Activated T-cell treated with anti-CD3 and anti-CD28 coated beads for 1 hour (primary cell): ENCODE measurements around the gene PPP1CB.

Source experiments
- DNase-seq: peaks from one replicate; pipeline ENCODE4 v3.0.0-alpha.2; 2020; ENCODE audit warnings: low read depth

Gene PPP1CB

GRCh38 chr2:28745225-28745624, 6.4 kb upstream of the PPP1CB start:
- DNase-seq = no peak

- DNase-seq = no peak
Observed at GRCh38 chr2:28745876-28746275, 5.8 kb upstream of the PPP1CB start.

- DNase-seq = no peak
Observed at GRCh38 chr2:28746429-28747111, 5.1 kb upstream of the PPP1CB start.

- DNase-seq = no peak
Observed at GRCh38 chr2:28747714-28748113, 3.9 kb upstream of the PPP1CB start.

GRCh38 chr2:28748176-28748575, 3.5 kb upstream of the PPP1CB start:
- DNase-seq = no peak

DNA sequence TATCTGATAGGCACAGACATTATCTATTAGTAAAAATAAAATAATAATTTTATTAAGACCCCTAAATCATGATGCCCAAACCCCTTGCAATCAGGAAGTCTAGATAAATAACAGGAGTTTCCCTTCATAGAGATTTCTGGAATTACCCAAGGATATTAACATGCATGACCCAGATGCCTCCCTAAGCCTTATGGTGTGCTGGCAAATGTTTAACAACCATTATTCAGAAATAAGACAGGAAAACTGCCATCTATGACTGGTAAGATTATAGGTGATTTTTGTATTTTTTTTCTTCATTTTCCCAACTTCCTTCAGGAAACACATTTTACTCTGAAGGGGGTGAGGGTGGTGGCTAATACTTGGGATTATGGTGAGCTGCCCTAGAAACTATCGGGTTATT, 2.7 kb upstream of the PPP1CB start:
- DNase-seq = no peak

- DNase-seq = no peak
Observed at GRCh38 chr2:28749526-28749925, 2.1 kb upstream of the PPP1CB start.

DNA sequence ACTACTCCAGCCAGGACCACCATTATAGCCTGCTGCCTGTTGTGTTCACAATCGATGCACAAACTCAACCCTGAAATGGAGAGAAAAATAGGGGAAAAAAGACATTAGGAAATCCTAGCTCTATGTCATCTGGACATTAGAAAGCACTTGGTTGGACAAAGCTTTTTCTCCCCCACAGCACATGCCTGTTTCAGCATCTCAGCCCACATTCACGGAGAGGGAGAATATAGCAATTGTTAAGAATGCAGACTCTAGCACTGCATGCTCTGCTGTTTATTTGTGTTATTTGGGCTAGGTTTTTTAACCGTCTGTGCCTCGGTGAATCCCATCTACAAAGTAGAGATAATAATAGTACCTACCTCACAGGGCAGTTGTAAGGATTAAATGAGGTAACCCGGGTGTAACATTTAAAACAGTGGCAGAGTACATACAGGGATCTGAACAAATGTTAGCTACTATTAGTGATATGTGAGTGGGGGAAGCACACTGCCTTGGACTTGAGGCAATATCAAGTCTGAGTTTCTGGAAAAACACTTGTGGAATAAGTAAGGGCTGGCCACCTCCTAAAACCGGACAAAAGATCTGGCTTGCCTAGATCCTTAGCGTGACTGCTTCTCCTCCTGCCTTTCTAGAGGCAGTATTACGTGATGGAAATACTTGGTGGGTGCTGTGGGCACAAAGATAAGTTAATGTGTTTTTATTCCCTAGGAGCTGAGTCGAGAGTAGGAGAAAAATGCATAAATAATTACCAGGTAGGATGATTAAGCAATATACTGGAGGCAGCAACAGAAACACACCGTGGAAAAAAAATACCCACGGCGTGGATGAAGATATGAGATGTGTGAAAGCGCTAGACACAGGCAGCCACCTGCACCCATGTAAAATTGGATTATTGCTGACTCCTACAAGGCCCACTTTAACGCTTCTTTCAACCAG, 1.0 kb upstream of the PPP1CB start:
- DNase-seq = no peak

DNA sequence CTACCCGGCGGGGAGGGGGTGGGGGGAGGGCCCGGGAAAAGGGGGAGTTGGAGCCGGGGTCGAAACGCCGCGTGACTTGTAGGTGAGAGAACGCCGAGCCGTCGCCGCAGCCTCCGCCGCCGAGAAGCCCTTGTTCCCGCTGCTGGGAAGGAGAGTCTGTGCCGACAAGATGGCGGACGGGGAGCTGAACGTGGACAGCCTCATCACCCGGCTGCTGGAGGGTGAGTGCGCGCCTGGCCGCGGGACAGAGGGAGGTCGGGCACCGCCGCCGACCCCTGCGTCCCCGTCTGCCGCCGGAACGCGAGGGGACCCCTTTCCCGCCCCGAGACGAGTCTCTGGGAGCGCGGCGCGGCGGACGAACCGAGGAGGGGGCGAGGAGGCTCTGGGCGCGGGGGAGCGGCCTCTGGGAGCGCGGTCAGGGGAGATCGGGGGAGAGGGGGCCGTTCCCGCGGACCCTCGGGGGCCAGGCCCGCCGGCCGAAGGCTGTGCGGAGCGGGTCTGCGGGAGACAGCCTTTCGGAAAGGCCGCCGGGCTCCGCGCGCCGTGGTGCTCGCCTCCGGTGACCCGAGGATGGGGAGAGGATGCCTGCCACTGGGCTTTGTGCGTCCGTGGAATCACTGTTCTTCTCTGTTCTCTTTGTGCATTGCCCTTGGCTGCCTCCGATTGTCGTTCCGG, 463 bp downstream of the PPP1CB start:
- peak; percentile 27 for DNase-seq

GRCh38 chr2:28752631-28753376, 1.2 kb downstream of the PPP1CB start:
- DNase-seq = no peak

- DNase-seq = no peak
Observed at GRCh38 chr2:28754321-28754720, 2.7 kb downstream of the PPP1CB start.

- no peak for DNase-seq
Observed at GRCh38 chr2:28755421-28755820, 3.8 kb downstream of the PPP1CB start.

GRCh38 chr2:28758459-28758858, 6.8 kb downstream of the PPP1CB start:
- no peak for DNase-seq

DNA sequence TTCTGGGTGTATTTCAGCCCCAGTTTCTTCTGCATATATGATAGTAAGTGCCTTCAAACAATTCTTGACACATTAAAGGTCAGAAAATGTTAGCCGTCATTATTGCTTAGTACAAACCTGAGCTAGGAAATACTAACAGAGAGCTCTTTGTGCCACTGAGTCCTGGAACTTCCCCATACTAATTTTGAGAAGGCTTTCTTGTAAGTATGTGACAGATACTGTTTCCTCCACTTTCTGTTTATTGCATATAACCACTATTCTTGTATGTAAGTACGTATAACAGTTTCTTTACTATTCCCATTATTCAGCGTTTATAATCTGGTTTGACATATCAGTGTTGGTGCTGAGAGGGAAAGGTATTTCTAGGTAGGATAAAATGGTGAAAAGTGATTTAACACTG, 9.8 kb downstream of the PPP1CB start:
- no peak for DNase-seq

GRCh38 chr2:28764909-28765711, 13.5 kb downstream of the PPP1CB start:
- no peak for DNase-seq

- no peak for DNase-seq
Observed at GRCh38 chr2:28766070-28766469, 14.4 kb downstream of the PPP1CB start.

DNA sequence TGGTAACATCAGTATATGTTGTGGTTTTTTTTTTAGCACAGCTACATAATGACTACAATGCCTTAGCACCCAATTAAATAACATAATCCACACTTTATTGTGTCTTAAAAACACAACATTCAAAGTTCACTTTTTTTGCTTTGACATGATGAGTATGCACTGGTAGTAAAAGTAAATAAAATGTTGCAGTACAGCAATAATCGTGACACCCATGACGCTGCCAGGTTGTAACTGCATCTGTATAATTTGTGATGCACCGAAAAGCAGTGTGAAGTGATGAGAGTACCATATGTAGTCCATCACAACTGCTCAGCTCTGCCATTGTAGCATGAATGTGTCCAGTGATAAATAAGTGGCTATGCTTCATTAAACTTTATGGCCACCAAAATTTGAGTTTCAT, 15.7 kb downstream of the PPP1CB start:
- DNase-seq = no peak

DNA sequence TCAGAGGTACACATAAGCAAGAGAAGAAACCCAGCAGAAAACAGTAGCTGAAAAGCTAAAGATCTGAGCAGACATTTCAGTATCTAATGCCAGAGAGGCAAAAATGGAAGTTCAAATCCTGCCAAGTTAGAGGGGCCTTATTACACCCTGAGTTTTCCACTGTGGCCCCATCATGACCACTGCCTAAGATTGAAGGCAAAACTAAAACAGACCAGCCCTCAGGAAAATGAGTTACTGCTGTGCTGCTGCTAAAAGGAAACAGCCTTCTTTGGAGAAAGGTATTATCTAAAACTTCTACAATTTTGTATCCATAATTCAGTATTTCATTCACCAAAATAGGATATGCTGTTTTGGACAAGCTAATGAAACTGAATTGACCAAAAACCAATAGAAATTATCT, 16.8 kb downstream of the PPP1CB start:
- no peak for DNase-seq

DNA sequence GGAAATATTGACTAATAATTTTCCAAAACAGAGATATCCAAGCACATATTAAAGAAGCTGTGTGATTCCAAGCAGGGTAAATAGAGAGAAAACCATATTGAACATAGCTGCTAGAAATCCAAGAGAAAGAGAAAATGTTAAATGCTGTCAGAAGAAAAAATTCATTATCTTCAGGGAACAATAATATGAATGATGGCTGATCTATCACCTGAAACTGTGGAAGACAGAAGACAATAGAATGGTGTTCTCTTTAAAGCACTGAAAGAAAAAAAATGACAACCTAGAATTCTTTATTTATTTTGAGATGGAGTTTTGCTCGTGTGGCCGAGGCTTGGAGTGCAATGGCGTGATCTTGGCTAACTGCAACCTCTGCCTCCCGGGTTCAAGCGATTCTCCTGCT, 17.3 kb downstream of the PPP1CB start:
- no peak for DNase-seq

DNA sequence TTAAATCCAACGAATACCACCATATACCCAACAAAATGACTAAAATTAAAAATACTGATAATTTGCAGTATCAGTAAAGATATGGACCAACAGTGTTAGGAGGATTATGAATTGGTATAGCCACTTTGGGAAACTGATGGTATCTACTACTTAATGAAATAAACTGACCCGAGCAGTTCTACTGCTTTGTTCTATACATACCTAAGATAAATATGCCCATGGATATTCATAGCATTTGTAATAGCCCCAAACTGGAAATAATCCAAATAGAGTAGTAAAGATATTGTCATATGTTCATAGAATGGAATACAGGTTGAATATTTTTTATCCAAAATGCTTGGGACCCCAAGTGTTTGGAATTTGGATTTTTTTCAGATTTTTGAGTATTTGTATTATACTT, 20.7 kb downstream of the PPP1CB start:
- no peak for DNase-seq

- no peak for DNase-seq
Observed at GRCh38 chr2:28776471-28776870, 24.8 kb downstream of the PPP1CB start.
